Activated T-helper 2 cell treated with anti-CD3 and anti-CD28 coated beads, Interferon-gamma antibody, Interleukin-2, Interleukin-4, amounts not matched to agents 10 μg/mL and 5 μg/mL and 100 μg/mL, durations not matched to agents 14 hours and 24 hours and 36 hours (primary cell): ENCODE measurements around the gene FASTK. TPM values are rescaled to one million over a fixed set of nuclear protein-coding genes. Genes with fewer than 3 reads are reported as not detected.

Experiments used
- DNase-seq: peaks from one replicate; pipeline ENCODE4 v3.0.0; 2021; ENCODE audit warnings: low spot score
- H3K27ac Mint-ChIP-seq: one replicate; pipeline ENCODE4 v1.8.0; 2021; ENCODE audit warnings: mixed read lengths
- H3K27me3 Mint-ChIP-seq: one replicate; pipeline ENCODE4 v1.8.0; 2021; ENCODE audit warnings: low read depth, mixed read lengths
- H3K36me3 Mint-ChIP-seq: one replicate; pipeline ENCODE4 v1.8.0; 2021; ENCODE audit warnings: low read depth, mixed read lengths
- H3K4me1 Mint-ChIP-seq: one replicate; pipeline ENCODE4 v1.8.0; 2021; ENCODE audit warnings: low read depth, mixed read lengths
- H3K4me3 Mint-ChIP-seq: one replicate; pipeline ENCODE4 v1.8.0; 2021; ENCODE audit warnings: low read depth, mild to moderate bottlenecking, moderate library complexity, mixed read lengths
- H3K9me3 Mint-ChIP-seq: one replicate; pipeline ENCODE4 v1.8.0; 2021; ENCODE audit warnings: mixed read lengths
- intact Hi-C: fragments of 100-400 bp; cut with micrococcal nuclease; formaldehyde crosslinking; loops from one replicate; pipeline ENCODE4 v1.15.1; 2023
- total RNA-seq: library from RNA; stranded (reverse); gene quantifications from 2 replicates; pipeline ENCODE4 v1.2.3, GENCODE V29; 2022

The FASTK gene
- total RNA-seq, 1 donor from 2014 or later: 83.2 TPM

GRCh38 chr7:151101621-151102396 lies 21.2 kb upstream of the FASTK start:
- intact Hi-C loops: no loop called here
- DNase-seq: no peak
- Mint-ChIP-seq H3K4me3 (no peak overlapping the region), H3K9me3 (no peaks in the 10 kb centered on the region), H3K27me3 (no peaks in the 10 kb centered on the region), H3K4me1 (no peaks in the 10 kb centered on the region), H3K27ac (no peak overlapping the region), H3K36me3 (no peaks in the 10 kb centered on the region)

GRCh38 chr7:151100921-151101320 lies 20.3 kb upstream of the FASTK start:
- H3K4me1 Mint-ChIP-seq: no peaks in the 10 kb centered on the region
- no peaks in the 10 kb centered on the region for H3K27me3 Mint-ChIP-seq
- intact Hi-C loops: no loop called here
- no peaks in the 10 kb centered on the region for H3K9me3 Mint-ChIP-seq
- H3K27ac Mint-ChIP-seq: no peak overlapping the region
- no peak overlapping the region for H3K4me3 Mint-ChIP-seq
- DNase-seq: no peak
- no peaks in the 10 kb centered on the region for H3K36me3 Mint-ChIP-seq

GRCh38 chr7:151099486-151100211 lies 19.0 kb upstream of the FASTK start:
- Mint-ChIP-seq H3K9me3 (no peaks in the 10 kb centered on the region), H3K4me1 (no peaks in the 10 kb centered on the region), H3K36me3 (no peaks in the 10 kb centered on the region), H3K4me3 (no peak overlapping the region), H3K27me3 (no peaks in the 10 kb centered on the region), H3K27ac (no peak overlapping the region)
- intact Hi-C loops: no loop called here
- DNase-seq: no peak

- Mint-ChIP-seq H3K4me1 (no peaks in the 10 kb centered on the region), H3K36me3 (no peaks in the 10 kb centered on the region), H3K27ac (no peak overlapping the region), H3K27me3 (no peaks in the 10 kb centered on the region), H3K9me3 (no peaks in the 10 kb centered on the region), H3K4me3 (no peak overlapping the region)
- intact Hi-C loops: no loop called here
- no peak for DNase-seq
Measured at GRCh38 chr7:151095828-151096475, 15.3 kb upstream of the FASTK start.

- H3K9me3 Mint-ChIP-seq: no peaks in the 10 kb centered on the region
- H3K4me1 Mint-ChIP-seq: no peaks in the 10 kb centered on the region
Measured at GRCh38 chr7:151095123-151095797, 14.7 kb upstream of the FASTK start.

GRCh38 chr7:151094675-151095074 lies 14.1 kb upstream of the FASTK start:
- Mint-ChIP-seq H3K4me1 (no peaks in the 10 kb centered on the region), H3K9me3 (no peaks in the 10 kb centered on the region), H3K27me3 (no peaks in the 10 kb centered on the region), H3K4me3 (no peak overlapping the region), H3K27ac (no peak overlapping the region), H3K36me3 (no peaks in the 10 kb centered on the region)
- intact Hi-C loops: no loop called here
- DNase-seq: no peak

More at GRCh38 chr7:151095123-151095797, 14.7 kb upstream of the FASTK start:
- intact Hi-C loops: no loop called here
- no peak for DNase-seq
- Mint-ChIP-seq H3K4me3 (no peak overlapping the region), H3K27me3 (no peaks in the 10 kb centered on the region), H3K36me3 (no peaks in the 10 kb centered on the region), H3K27ac (no peak overlapping the region)

- intact Hi-C loops: no loop called here
- H3K27ac Mint-ChIP-seq: no peak overlapping the region
- no peak overlapping the region for H3K4me3 Mint-ChIP-seq
- no peaks in the 10 kb centered on the region for H3K9me3 Mint-ChIP-seq
- no peak for DNase-seq
- H3K4me1 Mint-ChIP-seq: peaks cover 6% of the 10 kb centered on the region
- peaks cover 2% of the 10 kb centered on the region for H3K27me3 Mint-ChIP-seq
- H3K36me3 Mint-ChIP-seq: peaks cover 4% of the 10 kb centered on the region
Measured at GRCh38 chr7:151093748-151094147, 13.1 kb upstream of the FASTK start.

- Mint-ChIP-seq H3K27me3 (peaks cover 2% of the 10 kb centered on the region), H3K36me3 (peaks cover 4% of the 10 kb centered on the region), H3K4me3 (no peak overlapping the region), H3K4me1 (peaks cover 11% of the 10 kb centered on the region), H3K27ac (no peak overlapping the region), H3K9me3 (no peaks in the 10 kb centered on the region)
- intact Hi-C loops: no loop called here
- no peak for DNase-seq
Measured at GRCh38 chr7:151091988-151092387, 11.4 kb upstream of the FASTK start.

GRCh38 chr7:151091431-151091830 lies 10.8 kb upstream of the FASTK start:
- intact Hi-C loops: no loop called here
- H3K9me3 Mint-ChIP-seq: no peaks in the 10 kb centered on the region
- H3K27ac Mint-ChIP-seq: no peak overlapping the region
- H3K36me3 Mint-ChIP-seq: peaks cover 4% of the 10 kb centered on the region
- peaks cover 2% of the 10 kb centered on the region for H3K27me3 Mint-ChIP-seq
- no peak for DNase-seq
- H3K4me1 Mint-ChIP-seq: peaks cover 11% of the 10 kb centered on the region
- H3K4me3 Mint-ChIP-seq: no peak overlapping the region

GRCh38 chr7:151091003-151091402 lies 10.4 kb upstream of the FASTK start:
- no peak for DNase-seq
- Mint-ChIP-seq H3K36me3 (peaks cover 4% of the 10 kb centered on the region), H3K27ac (no peak overlapping the region), H3K27me3 (peaks cover 2% of the 10 kb centered on the region), H3K9me3 (no peaks in the 10 kb centered on the region), H3K4me1 (peaks cover 11% of the 10 kb centered on the region), H3K4me3 (no peak overlapping the region)
- intact Hi-C loops: no loop called here

GRCh38 chr7:151089893-151090730 lies 9.5 kb upstream of the FASTK start:
- intact Hi-C loops: loop anchor here (5.0 to 10.0 kb wide), 2 partner anchors 135 to 423 kb away; partner anchors contain the start of gene ABCF2
- H3K36me3 Mint-ChIP-seq: peaks cover 4% of the 10 kb centered on the region
- H3K27me3 Mint-ChIP-seq: peaks cover 5% of the 10 kb centered on the region
- no peak overlapping the region for H3K4me3 Mint-ChIP-seq
- H3K27ac Mint-ChIP-seq: no peak overlapping the region
- H3K4me1 Mint-ChIP-seq: peaks cover 13% of the 10 kb centered on the region
- no peak for DNase-seq
- no peaks in the 10 kb centered on the region for H3K9me3 Mint-ChIP-seq
